Islet precursor cell (in vitro differentiated cells): Measurements from ENCODE around the gene SORCS2.

Experiments used
- DNase-seq: peaks from one replicate; pipeline ENCODE4 v3.0.0-alpha.2; 2018

SORCS2 gene

DNA sequence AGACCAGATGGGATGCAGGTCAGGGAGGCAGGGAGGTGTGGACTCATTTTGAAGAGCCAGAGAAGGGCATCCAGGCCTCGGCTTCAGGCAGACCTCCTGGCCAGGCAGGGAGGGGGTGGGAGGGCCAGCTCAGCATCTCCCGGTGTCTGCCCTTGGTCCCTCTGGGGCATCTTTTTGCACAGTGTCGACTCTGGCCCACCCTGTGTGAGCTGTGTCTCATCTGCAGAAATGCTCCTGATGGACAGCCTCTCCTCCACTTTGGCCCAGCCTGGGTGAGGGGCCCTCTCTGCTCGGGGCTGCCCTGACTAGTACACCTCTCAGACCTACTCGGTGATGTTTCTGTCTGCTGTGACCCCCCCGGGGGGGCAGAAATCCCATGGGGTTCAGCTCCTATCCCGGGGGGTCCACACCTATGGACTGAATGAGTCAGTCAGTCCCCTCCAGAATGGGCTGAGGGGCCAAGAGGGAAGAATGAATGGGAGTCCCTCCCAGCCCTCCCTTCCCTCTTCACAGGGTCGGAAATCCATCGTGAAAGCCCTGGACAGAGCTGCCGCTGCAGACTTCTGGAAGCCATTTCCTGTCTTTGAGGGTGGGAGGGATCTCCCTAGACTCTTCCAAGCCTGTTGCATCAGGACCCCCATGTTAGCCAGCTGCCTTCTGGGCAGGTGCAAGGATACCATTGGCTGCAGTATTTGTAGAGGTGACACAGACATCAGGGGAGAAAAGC lies 439.1 kb downstream of the SORCS2 start:
- no peak for DNase-seq

DNA sequence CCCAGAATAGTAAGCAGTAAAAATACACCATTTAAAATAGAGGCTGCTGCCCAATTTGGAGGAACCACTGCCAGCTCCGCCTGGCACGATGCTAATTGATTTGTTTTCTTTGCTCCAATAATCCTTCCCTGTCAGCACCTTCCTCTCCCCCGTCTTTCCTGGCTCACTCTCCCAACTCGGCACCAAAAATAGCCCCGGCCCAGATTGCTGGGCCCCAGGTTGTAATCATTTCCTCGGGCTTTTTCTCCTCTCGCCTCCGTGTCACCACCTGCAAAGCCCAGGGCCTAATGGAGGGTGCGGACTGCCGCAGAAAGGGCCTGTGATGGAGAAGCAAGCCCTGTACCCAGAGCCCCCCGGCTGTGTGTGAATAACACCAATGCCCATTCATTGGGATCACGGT lies 440.0 kb downstream of the SORCS2 start:
- DNase-seq, result no peak

DNA sequence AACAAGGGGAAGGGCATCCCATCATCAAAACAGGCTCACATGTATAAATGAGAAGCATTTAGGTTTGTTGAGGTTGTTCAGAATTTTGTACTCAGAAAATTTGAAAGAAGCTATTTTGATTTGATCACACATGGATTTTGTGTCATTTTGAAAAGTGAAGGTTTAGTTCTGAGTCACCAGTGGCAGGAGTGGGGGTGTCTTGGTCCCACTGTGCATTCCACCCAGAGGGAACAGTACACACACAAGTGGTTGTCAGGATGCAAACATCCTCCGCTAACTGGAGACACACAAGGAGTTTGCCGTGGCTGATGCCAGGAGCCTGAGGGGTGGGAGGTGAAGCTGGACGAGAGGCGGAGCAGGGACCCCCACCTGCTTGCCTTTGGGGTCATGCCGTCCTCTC lies 440.6 kb downstream of the SORCS2 start:
- no peak for DNase-seq

DNA sequence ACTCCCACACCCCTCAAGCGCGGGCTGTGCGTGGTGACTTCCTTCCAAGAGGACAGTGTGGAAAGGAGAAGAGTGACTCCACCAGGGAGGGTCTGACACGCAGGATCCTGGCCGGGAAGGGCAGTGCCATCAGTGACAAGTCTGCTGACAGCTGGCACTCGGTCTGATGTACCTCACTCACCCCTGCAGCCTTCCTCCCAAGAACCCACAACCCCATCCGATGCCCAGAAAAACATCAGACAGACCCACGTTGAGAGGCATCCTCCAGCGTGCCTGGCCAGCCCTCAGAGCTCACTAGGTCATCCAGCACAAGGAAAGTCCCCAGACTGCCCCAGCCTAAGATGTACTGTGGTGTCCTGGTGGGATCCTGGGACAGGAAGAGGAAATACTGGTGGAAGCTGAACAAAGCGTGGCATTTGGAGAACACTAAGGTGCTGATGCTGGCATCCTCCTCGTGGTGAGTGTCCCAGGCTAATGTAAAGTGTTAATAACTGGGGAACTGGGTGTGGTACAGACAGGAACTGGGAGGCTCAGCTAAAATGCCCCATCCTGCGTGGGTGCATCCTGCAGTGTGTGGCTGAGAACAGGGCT lies 442.4 kb downstream of the SORCS2 start:
- DNase-seq, result no peak

DNA sequence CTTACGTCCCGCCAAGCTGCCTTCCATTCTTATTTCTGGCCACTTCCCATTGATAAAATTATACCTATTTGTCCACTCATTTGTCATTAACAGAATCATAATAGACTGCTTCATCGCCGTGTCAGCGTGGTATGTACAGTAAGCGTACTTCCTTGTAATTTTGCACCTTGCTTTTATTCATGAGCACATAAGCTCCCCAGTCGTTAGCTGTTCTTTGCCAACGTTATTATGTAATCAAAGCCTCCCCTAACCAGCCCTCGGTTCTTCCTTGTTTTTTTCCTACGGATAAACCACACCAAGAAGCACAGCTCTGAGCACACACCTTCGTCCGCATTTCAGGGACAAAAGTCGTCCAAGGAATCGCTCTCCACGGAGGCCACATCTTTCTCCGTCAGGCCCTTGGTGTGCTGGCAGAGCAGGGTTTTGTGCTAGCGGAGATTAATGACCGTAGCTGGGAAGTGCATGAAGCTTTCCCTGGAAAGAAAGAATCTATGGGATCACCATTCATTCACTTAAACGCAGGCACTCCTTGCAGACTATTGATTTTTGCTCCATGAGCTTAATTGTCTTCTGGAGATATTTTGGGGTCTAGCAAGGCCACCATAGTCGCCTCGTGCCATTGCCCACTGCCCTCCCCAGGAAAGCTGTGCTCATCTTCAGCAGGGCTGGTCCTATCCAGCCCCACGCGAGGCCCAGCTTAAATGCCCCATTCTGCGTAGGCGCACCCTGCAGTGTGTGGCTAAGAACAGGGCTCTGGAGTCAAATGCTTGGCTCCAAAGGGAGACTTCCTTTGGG lies 443.3 kb downstream of the SORCS2 start:
- DNase-seq, result no peak

DNA sequence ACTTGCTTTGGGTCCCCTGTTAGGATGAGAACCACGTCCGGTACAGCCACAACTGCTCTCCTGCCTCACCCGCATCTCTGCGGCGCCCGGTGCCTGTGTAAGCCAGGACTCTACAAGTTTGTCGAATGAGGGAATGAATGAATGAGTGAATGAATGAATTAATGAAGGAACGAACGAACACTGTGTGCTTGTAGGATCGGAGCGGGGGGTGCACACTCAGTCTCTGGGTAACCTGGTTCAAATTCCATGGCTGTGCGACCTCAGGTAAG lies 443.8 kb downstream of the SORCS2 start:
- DNase-seq, result no peak

DNA sequence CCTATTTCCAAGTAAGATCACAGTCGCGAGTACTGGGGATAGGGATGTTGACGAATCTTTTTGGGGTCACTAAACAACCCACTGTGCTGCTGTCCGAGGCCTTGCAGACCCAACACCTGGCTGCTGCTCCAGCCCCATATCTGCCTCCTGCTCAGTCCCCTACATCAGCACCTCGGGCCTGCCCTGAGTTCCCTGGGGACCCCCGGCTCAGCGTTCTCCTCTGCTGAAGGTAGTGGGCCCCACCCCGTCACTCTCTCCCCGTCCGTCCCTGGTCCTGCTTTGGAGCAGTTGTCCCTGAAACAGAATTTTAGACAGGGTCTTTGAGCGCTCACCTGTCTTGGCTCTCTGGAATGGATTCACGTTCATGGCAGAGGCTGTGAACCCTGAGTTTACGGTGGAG lies 444.8 kb downstream of the SORCS2 start:
- DNase-seq, result no peak

DNA sequence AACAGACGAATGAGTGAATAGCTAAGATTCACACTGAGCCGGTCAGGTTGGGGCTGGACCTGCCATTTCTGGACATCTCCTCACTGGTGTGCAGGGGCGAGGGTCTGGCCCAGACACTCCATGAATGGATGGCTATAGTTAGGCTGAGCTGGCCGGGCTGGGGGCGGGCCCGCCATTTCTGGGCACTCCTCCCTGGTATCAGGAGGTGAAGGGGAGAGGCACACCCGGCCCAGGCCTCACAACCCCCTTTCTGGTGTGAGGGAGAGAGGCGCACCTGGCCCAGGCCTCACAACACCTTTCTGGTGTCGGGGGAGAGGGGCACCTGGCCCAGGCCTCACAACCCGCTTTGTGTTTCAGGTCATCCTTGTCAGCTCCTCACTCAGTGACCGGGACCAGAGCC lies 445.6 kb downstream of the SORCS2 start:
- DNase-seq, result no peak

DNA sequence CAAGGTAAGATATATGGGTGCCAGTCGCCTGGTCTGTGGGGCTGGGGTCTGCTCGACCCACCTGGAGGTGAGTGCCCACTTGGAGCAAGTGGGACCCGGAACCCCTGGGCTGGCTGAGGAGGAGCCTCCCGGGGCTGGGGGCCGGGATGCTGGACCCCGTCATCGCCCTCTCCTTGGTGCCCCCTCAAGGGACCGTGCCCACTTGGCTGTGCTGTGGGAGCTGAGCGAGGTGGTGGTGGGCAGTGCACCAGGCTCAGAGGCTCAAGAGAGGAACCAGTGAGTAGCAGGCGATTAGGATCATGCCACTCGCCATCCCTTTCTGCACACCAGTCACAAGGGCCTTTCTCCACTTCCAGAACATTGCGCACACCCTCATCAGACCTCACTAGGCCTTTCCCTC lies 446.2 kb downstream of the SORCS2 start:
- no peak for DNase-seq

DNA sequence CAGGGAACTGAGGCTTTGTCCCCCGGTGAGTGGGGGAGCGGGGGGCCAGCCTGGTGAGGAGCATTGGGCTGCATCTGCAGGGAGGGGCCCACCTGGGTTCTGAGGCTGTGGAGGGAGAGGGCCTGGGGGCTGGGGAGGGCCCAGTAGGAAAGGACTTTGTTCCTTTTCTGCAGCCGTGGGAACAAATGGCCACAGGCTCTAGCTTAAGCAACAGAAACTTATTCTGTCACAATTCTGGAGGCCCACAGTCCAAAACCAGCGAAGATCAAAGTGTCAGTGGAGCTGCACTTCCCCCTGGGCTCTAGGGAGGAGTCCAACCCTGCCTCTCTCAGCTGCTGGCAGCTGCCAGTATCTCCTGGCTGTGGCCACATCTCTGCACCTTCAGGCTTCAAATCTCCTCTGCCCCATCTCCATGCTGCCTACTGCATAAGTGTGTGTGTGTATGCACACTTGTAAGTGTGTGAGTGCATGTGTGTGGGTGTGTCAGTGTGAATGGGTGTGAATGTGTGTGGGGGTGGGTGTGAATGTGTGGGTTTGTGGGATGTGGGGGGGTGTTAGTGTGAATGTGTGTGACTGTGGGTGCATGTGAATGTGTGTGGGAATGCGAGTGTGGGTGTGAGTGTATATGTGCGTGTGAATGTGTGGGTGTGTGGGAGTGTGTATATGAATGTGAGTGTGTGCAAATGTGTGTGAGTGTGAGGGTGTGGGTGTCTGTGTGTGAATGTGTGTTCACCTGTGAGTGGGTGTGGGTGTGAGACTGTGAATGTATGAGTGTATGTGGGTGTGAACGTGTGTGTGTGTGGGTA lies 446.8 kb downstream of the SORCS2 start:
- DNase-seq, result no peak

DNA sequence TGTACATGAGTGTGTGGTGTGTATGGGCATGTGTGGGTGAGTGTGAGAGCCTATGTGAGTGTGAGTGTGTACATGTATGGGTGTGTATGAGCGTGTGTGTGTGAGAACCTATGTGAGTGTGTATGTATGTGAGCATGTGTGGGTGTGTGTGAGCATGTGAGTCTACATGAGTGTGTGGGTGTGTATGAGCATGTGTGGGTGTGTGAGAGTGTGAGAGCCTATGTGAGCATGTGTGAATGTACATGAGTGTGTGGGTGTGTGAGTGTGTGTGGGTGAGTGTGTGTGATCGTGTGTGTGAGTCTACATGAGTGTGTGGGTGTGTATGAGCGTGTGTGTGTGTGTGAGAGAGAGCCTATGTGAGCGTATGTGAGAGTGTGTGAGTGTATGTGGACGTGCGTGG lies 447.8 kb downstream of the SORCS2 start:
- no peak for DNase-seq

DNA sequence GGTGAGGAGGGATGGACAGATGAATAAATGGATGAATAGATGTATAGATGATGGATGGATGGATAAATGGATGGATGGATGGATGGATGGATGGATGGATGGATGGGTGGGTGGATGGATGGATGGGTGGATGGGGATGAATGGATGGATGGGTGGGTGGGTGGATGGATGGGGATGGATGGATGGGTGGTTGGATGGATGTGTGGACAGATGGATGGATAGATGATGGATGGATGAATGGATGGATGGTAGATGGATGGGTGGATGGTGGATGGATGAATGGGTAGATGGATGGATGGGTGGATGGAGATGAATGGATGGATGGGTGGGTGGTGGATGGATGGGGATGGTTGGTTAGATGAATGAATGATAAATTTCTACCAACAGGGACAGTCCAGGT lies 449.4 kb downstream of the SORCS2 start:
- DNase-seq, result no peak

DNA sequence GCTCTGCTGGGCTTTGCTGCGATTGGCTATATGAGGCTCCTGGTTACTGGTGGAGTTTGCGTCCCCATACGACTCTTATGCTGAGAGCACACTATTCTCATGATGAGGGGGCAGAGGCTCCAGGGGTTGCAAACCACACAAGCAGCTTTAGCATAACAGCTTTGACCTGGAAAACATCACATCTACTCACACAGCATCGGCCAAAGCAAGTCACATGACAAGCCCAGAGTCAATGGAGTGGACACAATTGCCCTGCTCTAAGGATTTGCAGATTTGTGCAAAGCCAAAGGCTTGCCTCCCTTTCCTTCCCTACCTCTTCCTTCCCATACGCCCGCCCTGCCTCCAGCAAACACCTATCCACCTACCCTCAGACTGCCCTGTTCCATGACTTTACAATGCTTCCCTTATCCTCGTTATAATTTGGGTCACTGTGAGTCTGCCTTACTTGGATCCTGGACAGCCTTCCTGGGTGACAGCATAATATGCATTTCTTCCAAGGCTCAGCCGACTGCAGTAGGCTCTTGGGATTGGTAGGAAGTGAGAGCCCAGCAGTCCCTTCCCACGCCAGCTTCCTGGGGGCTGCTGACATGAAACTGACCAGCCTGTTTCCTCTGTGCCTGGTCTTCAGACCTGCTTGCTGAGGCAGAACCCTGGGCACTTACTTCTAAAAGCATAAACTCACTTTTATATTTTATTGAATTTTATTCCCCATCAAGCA lies 450.6 kb downstream of the SORCS2 start:
- DNase-seq, result no peak

DNA sequence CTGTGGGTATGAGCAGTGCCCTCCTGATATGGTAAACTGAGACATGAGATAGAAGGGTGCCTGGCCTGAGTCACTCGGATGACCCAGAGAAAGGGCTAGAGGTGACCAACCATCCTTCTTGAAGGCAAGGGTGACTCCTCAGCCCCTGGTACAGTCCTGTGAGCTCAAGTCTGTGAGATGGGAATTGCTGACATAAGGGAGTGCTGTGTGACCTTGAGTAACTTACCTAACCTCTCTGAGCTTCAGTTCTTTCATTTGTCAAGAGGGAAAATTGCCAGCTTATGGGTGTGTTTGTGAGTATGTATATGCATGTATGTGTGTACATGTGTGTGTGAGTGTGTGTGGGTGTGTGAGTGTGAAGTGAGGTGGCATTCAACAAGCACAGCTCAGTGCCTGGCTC lies 452.8 kb downstream of the SORCS2 start:
- no peak for DNase-seq

DNA sequence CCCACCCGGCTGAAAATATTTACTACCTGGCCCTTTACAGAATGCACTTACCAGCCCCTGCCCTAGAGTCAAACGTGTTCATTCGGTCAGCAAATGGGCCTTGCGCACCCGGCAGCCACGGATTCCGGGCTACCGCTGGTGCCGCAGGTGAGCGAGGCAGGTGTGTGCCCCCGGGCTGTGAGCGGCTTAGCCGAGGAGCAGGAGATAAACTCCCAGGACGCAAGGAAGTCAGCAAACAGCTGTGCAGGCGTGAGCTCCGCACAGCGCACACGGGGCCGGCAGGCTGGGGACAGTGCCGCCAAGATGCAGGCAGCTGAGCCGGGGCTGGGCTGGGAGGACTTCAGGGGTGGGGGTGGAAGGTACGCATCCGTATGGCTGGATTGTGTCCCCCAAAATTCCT lies 453.6 kb downstream of the SORCS2 start:
- no peak for DNase-seq

DNA sequence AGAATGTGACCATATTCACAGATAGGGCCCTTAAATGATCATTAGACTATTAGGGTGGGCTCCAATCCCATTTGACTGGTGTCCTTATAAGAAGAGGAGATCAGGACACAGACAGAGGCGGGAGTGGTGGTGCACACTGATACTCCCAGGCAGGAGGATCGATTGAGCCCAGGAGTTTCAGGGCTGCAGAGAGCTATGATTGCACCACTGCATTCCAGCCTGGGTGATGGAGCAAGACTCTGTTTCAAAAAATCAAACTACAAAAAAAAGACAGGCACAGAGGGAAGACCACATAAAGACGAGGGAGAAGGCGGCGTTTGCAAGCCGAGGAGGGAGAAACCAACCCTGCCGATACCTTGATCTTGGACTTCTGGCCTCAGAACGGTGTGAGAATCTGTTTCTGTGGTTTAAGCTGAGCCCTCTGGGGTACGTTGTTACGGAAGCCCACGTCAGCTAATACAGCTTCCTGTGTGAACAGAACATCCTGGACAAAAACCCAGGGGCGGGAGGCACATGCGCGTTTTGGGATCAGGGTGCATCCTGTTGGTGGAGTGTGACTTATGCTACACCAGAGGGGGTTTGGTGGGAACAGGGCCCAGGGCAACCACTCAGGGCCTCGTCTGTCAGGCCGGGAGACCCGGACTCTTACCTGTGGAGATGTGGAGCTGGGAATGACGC lies 454.2 kb downstream of the SORCS2 start:
- DNase-seq, result no peak

DNA sequence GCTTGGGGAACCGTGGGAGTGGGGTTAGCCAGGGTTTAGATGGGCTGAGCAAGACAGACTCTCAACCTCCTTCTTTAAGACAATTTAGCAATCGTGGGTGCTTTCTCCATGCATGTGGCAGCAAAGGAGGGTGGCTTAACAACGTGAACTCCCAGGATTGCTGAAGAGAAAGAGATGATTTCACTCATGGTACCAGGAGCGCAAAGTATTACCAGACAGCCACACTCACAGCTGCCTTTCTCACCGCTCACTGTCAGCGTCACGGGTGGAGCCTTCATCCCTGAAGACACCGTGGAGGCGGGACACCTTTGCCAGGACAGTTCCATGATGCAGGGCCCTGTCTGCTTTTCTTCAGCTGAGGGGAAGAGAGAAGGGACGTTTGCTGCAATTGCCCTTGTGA lies 454.8 kb downstream of the SORCS2 start:
- DNase-seq, result no peak

DNA sequence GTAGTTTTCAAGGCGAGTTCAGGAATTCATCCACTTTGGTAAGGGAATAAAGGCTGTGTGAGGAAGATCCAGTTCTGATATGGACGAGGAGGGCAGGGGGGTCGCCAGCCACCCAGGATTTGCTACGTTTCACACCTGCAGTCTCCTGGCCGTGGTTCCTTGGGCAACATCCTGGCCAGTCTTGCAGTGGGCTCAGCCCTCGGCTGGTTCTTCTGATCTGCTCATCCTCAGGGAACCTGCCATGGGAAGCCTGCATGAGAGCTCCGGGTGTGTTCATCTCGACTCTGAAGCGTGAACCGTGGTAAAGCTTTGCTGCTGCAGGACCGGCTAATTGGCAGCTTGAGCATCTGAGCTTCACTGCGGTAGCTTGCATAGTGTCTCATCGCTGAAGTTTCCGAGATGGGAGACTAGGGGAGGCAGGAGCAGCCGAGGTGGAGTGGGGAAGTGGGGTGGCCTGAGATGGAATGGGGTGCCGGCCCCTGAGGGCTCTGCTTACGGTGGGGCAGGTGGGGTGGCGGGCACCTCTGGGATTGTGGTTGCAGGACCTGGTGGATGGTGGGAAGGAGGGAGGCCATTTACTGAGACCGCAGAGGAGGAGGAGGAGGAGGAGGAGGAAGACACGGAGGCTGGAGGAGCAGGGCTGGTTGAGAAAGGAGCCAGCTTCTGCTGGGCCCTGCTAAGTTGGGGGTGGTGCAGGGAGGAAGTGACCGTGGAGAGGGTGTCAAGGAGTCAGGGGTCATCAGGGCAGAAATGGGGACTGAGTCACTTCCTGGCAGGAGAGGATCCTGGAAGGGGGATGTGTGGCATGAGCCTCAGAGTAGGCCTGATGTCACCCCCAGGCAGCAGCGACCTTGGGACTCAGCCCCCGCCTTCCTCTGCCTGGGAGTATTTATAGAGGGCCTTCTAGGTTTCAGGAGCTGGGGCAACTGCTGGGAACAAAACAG lies 455.5 kb downstream of the SORCS2 start:
- peak; percentile 77 for DNase-seq

DNA sequence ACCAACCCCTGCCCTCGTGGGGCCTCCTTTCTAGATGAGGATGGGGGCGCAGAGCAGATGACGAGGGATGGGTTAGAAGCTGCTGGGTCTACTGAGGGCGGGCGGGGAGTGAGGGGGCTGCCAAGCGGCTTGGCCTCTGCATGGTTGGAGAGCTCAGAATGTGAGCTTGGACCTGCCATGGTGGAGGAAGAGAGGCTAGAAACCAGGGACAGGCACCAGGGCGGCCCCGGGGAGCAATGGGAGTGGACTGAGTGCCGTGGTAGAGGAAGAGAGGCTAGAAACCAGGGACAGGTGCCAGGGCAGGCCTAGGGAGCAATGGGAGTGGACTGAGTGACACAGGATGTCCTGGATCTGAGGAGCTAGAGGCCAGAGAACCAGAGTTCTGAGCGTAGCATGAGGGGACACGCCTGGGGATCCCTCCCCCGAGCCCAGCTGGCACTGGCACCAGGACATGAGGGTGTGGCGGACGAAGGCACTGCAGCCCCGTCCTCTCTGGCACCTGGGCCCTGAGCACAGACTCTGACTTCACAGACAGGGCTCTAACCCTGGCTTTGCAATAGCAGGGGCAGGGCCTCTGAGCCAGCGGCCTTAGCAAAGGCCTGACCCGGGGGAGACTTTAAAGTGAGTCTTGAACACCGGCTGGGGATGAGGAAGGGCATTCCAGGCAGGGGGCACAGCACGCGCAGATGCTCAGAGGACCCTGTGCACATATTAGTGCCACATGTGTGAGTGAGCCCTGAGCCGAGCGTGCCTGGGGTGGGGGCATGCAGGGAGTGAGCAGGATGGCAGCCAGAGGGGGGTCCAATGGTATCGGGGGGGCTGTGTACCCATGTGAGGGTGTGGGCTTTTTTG lies 456.4 kb downstream of the SORCS2 start:
- no peak for DNase-seq

DNA sequence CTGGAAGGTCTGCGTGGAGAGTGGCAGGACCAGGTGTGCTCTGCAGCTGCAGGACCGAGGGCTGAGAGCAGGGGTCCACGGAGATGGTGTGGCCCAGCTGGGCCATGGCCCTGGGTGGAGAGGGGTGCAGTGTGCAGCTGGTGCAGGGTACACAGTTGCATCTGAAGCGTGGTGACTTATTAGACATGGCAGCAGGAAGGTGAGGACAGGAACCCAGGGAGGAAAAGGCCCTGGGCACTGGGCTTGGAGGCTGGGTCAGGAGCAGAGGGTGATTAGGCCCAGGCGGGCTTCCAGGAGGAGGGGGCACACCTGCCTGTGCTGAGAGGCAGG lies 457.0 kb downstream of the SORCS2 start:
- no peak for DNase-seq
